H1 (cell line): ENCODE measurements around the gene SYNDIG1. TPM values are rescaled to one million over a fixed set of nuclear protein-coding genes. Genes with fewer than 3 reads are reported as not detected.

Source experiments
- CTCF ChIA-PET: fragments of 300-600 bp; sonication (Branson Sonifier 250); formaldehyde crosslinking; loops from one replicate; lab custom pipeline; 2021; ENCODE audit not compliant: partially characterized antibody; lab: Charles Lee
- POLR2A ChIA-PET: fragments of 300-600 bp; sonication (Branson Sonifier 250); formaldehyde crosslinking; loops from one replicate; lab custom pipeline; 2021; ENCODE audit warnings: inconsistent platforms; ENCODE audit not compliant: partially characterized antibody; lab: Charles Lee
- DNase-seq, 2 experiments: peaks; one replicate each; pipeline versions ENCODE4 v3.0.0 to v3.0.0-alpha.2; 2010 to 2022; ENCODE audit warnings: low spot score in 2 of 2, low read depth in 1 of 2, mixed read lengths in 1 of 2
- FAIRE-seq: peaks from 2 replicates; lab custom pipeline; 2011; peaks lifted over from hg19 to GRCh38; lab: Jason Lieb, UNC
- H2AFZ ChIP-seq: 2 replicates; pipeline ENCODE4 v1.8.1; 2012; ENCODE audit warnings: low read length, inconsistent platforms
- H2AK5ac ChIP-seq: 2 replicates; pipeline ENCODE4 v1.6.1; 2013; ENCODE audit warnings: low read depth, low read length
- H2BK120ac ChIP-seq: replicated peaks from 2 replicates; pipeline ENCODE3; 2013; ENCODE audit warnings: low read depth, low read length, inconsistent platforms
- H2BK12ac ChIP-seq: 2 replicates; pipeline ENCODE4 v1.6.1; 2013; ENCODE audit warnings: low read depth, low read length
- H2BK15ac ChIP-seq: 2 replicates; pipeline ENCODE4 v1.6.1; 2013; ENCODE audit warnings: low read length
- H2BK20ac ChIP-seq: 2 replicates; pipeline ENCODE4 v1.6.1; 2013; ENCODE audit warnings: low read length
- H2BK5ac ChIP-seq: 2 replicates; pipeline ENCODE4 v1.6.1; 2013; ENCODE audit warnings: low read depth, low read length
- H3K14ac ChIP-seq: 2 replicates; pipeline ENCODE4 v1.6.1; 2013; ENCODE audit warnings: inconsistent platforms; ENCODE audit not compliant: insufficient read length
- H3K18ac ChIP-seq: 2 replicates; pipeline ENCODE4 v1.6.1; 2013; ENCODE audit warnings: low read length; ENCODE audit errors: extremely low read depth
- H3K23ac ChIP-seq: 2 replicates; pipeline ENCODE4 v1.6.1; 2013; ENCODE audit warnings: inconsistent platforms; ENCODE audit not compliant: insufficient read length
- H3K23me2 ChIP-seq: 2 replicates; pipeline ENCODE4 v1.6.1; 2013; ENCODE audit warnings: low read depth, low read length
- H3K27ac ChIP-seq: 2 replicates; pipeline ENCODE4 v1.6.1; 2011; ENCODE audit warnings: low read depth, low read length, inconsistent platforms
- H3K27me3 ChIP-seq, 4 experiments: replicated peaks in 1 of 4; 1 replicate in 1 of 4; 2 replicates in 3 of 4; pipeline versions ENCODE4 v1.6.1 to v1.8.1; 2011 to 2013; ENCODE audit warnings: low read length in 3 of 4, mild to moderate bottlenecking in 3 of 4, inconsistent platforms in 2 of 4, mixed read lengths in 2 of 4, moderate library complexity in 1 of 4; ENCODE audit not compliant: control insufficient read depth in 3 of 4, insufficient read depth in 3 of 4; ENCODE audit errors: extremely low read depth in 1 of 4
- H3K36me3 ChIP-seq, 4 experiments: 2 replicates each; pipeline versions ENCODE4 v1.6.1 to v1.8.1; 2011 to 2013; ENCODE audit warnings: mild to moderate bottlenecking in 4 of 4, low read length in 3 of 4, moderate library complexity in 2 of 4, control low read depth in 1 of 4, inconsistent platforms in 1 of 4; ENCODE audit not compliant: insufficient read depth in 4 of 4, control insufficient read depth in 2 of 4
- H3K4ac ChIP-seq: replicated peaks from 2 replicates; pipeline ENCODE3; 2013; ENCODE audit warnings: low read length, low read depth, mixed read lengths, inconsistent platforms; ENCODE audit not compliant: insufficient read length
- H3K4me1 ChIP-seq, 4 experiments: replicated peaks in 1 of 4; 1 replicate in 1 of 4; 2 replicates in 3 of 4; pipeline versions ENCODE4 v1.6.1 to v1.8.1; 2011 to 2013; ENCODE audit warnings: low read length in 3 of 4, inconsistent platforms in 2 of 4, mixed read lengths in 1 of 4; ENCODE audit not compliant: insufficient read depth in 4 of 4, control insufficient read depth in 3 of 4
- H3K4me2 ChIP-seq, 2 experiments: 2 replicates each; pipeline versions ENCODE4 v1.6.1 to v1.8.1; 2011 to 2013; ENCODE audit warnings: low read depth in 2 of 2, low read length in 2 of 2, control low read depth in 1 of 2, inconsistent platforms in 1 of 2, mild to moderate bottlenecking in 1 of 2; ENCODE audit not compliant: insufficient read depth in 1 of 2
- H3K4me3 ChIP-seq, 4 experiments: fragments of 200-600, 300-600 bp in 1 of 4; sonication (generic), shearing (Covaris generic), sonication (Bioruptor Twin) in 1 of 4; 2 replicates each; pipeline versions ENCODE4 v1.5.1 to v1.8.1; 2011 to 2016; ENCODE audit warnings: low read length in 4 of 4, low read depth in 3 of 4, control low read depth in 2 of 4, inconsistent platforms in 2 of 4, mild to moderate bottlenecking in 2 of 4, mixed read lengths in 1 of 4, moderate library complexity in 1 of 4; ENCODE audit not compliant: insufficient read depth in 2 of 4; ENCODE audit errors: extremely low read depth in 1 of 4
- H3K56ac ChIP-seq: replicated peaks from 2 replicates; pipeline ENCODE3; 2013; ENCODE audit warnings: low read depth, mild to moderate bottlenecking, mixed read lengths, low read length, inconsistent platforms; ENCODE audit not compliant: insufficient read length
- H3K79me1 ChIP-seq: 2 replicates; pipeline ENCODE4 v1.6.1; 2013; ENCODE audit warnings: low read depth, low read length, control low read depth
- H3K79me2 ChIP-seq, 2 experiments: 2 replicates each; pipeline versions ENCODE4 v1.6.1 to v1.8.1; 2012 to 2013; ENCODE audit warnings: low read length in 2 of 2, mild to moderate bottlenecking in 2 of 2, inconsistent platforms in 1 of 2; ENCODE audit not compliant: insufficient read depth in 2 of 2, control insufficient read depth in 1 of 2
- H3K9ac ChIP-seq, 4 experiments: replicated peaks in 1 of 4; 1 replicate in 1 of 4; 2 replicates in 3 of 4; pipeline versions ENCODE4 v1.6.1 to v1.8.1; 2011 to 2013; ENCODE audit warnings: low read depth in 3 of 4, low read length in 3 of 4, control low read depth in 2 of 4, mild to moderate bottlenecking in 2 of 4, moderate library complexity in 2 of 4, inconsistent platforms in 1 of 4; ENCODE audit errors: extremely low read depth in 1 of 4
- H3K9me3 ChIP-seq, 2 experiments: 2 replicates each; pipeline versions ENCODE4 v1.6.1 to v1.8.1; 2012 to 2013; ENCODE audit warnings: mild to moderate bottlenecking in 2 of 2, moderate library complexity in 2 of 2, control low read depth in 1 of 2, inconsistent platforms in 1 of 2, low read depth in 1 of 2, low read length in 1 of 2, mixed read lengths in 1 of 2; ENCODE audit not compliant: insufficient read depth in 2 of 2
- H4K20me1 ChIP-seq, 2 experiments: replicated peaks in 1 of 2; 2 replicates each; pipeline versions ENCODE3 to v1.8.1; 2011 to 2013; ENCODE audit warnings: inconsistent platforms in 2 of 2, low read length in 2 of 2, mild to moderate bottlenecking in 1 of 2; ENCODE audit not compliant: insufficient read depth in 2 of 2, control insufficient read depth in 1 of 2
- H4K5ac ChIP-seq: 2 replicates; pipeline ENCODE4 v1.6.1; 2013; ENCODE audit warnings: low read length, low read depth, mixed read lengths, inconsistent platforms; ENCODE audit not compliant: insufficient read length
- H4K8ac ChIP-seq: 2 replicates; pipeline ENCODE4 v1.8.0; 2013; ENCODE audit warnings: mild to moderate bottlenecking, moderate library complexity, low read length, inconsistent platforms; ENCODE audit not compliant: insufficient read depth; ENCODE audit errors: extremely low read depth
- H4K91ac ChIP-seq: replicated peaks from 2 replicates; pipeline ENCODE3; 2013; ENCODE audit warnings: low read length, mixed read lengths, inconsistent platforms; ENCODE audit not compliant: insufficient read length
- CBX8 ChIP-seq: fragments of 300-800, 300-1000 bp; sonication (generic); IDR thresholded peaks from 2 replicates; pipeline ENCODE4 v1.7.1; 2016; ENCODE audit warnings: low read depth, low read length, borderline replicate concordance
- CHD2 ChIP-seq: IDR thresholded peaks from 2 replicates; pipeline ENCODE4 v1.6.1; 2012; ENCODE audit warnings: low read length, improper control_type of control experiment
- GABPA ChIP-seq: IDR thresholded peaks from 2 replicates; pipeline ENCODE4 v1.6.1; 2011; ENCODE audit warnings: mild to moderate bottlenecking, low read length, moderate library complexity, borderline replicate concordance; ENCODE audit not compliant: insufficient read depth
- POLR2A ChIP-seq, 2 experiments: IDR thresholded peaks; 1 replicate in 1 of 2; 2 replicates in 1 of 2; pipeline ENCODE4 v1.6.1; 2011; ENCODE audit warnings: low read depth in 2 of 2, low read length in 2 of 2, mild to moderate bottlenecking in 2 of 2; ENCODE audit errors: control extremely low read depth in 1 of 2
- POLR2AphosphoS5 ChIP-seq: IDR thresholded peaks from 2 replicates; pipeline ENCODE4 v1.6.1; 2011; ENCODE audit warnings: low read depth, low read length
- RNF2 ChIP-seq: fragments of 200-900, 300-1000 bp; sonication (generic); IDR thresholded peaks from 2 replicates; pipeline ENCODE4 v1.7.1; 2016; ENCODE audit warnings: borderline replicate concordance, low read depth, mild to moderate bottlenecking, antibody characterized with exemption, low read length; ENCODE audit not compliant: poor library complexity, severe bottlenecking; ENCODE audit errors: missing control alignments
- SAP30 ChIP-seq: fragments of 300-600 bp; sonication (generic); IDR thresholded peaks from 2 replicates; pipeline ENCODE4 v1.7.1; 2012; ENCODE audit warnings: low read length, moderate library complexity, mild to moderate bottlenecking, inconsistent platforms; ENCODE audit not compliant: insufficient read depth, insufficient replicate concordance
- SIN3A ChIP-seq, 2 experiments: IDR thresholded peaks in 1 of 2; conservative IDR thresholded peaks in 1 of 2; 2 replicates each; pipeline ENCODE4 v1.6.1; 2011 to 2012; ENCODE audit warnings: low read length in 2 of 2, improper control_type of control experiment in 1 of 2, low read depth in 1 of 2, mild to moderate bottlenecking in 1 of 2
- SIX5 ChIP-seq: IDR thresholded peaks from 2 replicates; pipeline ENCODE4 v1.6.1; 2011; ENCODE audit warnings: mild to moderate bottlenecking, low read depth, low read length
- SUZ12 ChIP-seq: fragments of 200-600 bp; sonication (generic); IDR thresholded peaks from 2 replicates; pipeline ENCODE4 v1.6.1; 2012; ENCODE audit warnings: mild to moderate bottlenecking, inconsistent platforms, low read length, moderate library complexity, mixed read lengths
- TAF1 ChIP-seq: IDR thresholded peaks from 2 replicates; pipeline ENCODE4 v1.6.1; 2011; ENCODE audit warnings: mild to moderate bottlenecking, low read depth, low read length
- TBP ChIP-seq: IDR thresholded peaks from 2 replicates; pipeline ENCODE4 v1.6.1; 2011; ENCODE audit warnings: low read depth, low read length, improper control_type of control experiment
- TCF12 ChIP-seq: IDR thresholded peaks from 2 replicates; pipeline ENCODE4 v1.6.1; 2011; ENCODE audit warnings: low read depth, mild to moderate bottlenecking, low read length
- WGBS, 2 experiments: shearing (Covaris generic) in 1 of 2; methylation state at CpG; one replicate each; pipeline versions ENCODE4 v1.1.6 to v1.1.7; 2013 to 2015; ENCODE audit warnings: low lambda C conversion rate in 2 of 2, mixed read lengths in 2 of 2, inconsistent platforms in 1 of 2, low coverage in 1 of 2, missing lambda C conversion rate in 1 of 2; ENCODE audit not compliant: insufficient replicate concordance in 2 of 2, insufficient coverage in 1 of 2, insufficient read length in 1 of 2; ENCODE audit errors: extremely low coverage in 1 of 2, missing lambda C conversion rate in 1 of 2; 5-methylcytosine and 5-hydroxymethylcytosine counted together
- polyA plus RNA-seq, 7 experiments: library from polyadenylated mRNA; depleted of rRNA in 3 of 7; stranded (reverse) in 5 of 7; unstranded in 2 of 7; fragments of >200 nt in 5 of 7; fragments of 200-250 nt in 2 of 7; gene quantifications; 1 replicate in 5 of 7; 2 replicates in 1 of 7; 4 replicates in 1 of 7; pipeline versions ENCODE4 v1.2.1 to v1.2.3, GENCODE V29; 2011 to 2013; ENCODE audit warnings: missing spikeins in 2 of 7, mixed read lengths in 2 of 7
- total RNA-seq: library from RNA; stranded (reverse); fragmentation: NEBNext Ultra II Directional; extraction: Animal tissue kit (Norgen Biotek cat#: 25700); gene quantifications from 2 replicates; pipeline ENCODE4 v1.2.1, GENCODE V29; 2021
- TF ChIP-seq, protein P1 (sequence below): IDR thresholded peaks from 2 replicates; pipeline ENCODE4 v1.6.1; 2012; ENCODE audit warnings: inconsistent platforms

Gene SYNDIG1
- total and polyA plus RNA-seq, 2 of the 8 experiments (the other 6 are each of a cell fraction or from before 2014, with no cell fraction given): 6.5 to 7.8 TPM

DNA sequence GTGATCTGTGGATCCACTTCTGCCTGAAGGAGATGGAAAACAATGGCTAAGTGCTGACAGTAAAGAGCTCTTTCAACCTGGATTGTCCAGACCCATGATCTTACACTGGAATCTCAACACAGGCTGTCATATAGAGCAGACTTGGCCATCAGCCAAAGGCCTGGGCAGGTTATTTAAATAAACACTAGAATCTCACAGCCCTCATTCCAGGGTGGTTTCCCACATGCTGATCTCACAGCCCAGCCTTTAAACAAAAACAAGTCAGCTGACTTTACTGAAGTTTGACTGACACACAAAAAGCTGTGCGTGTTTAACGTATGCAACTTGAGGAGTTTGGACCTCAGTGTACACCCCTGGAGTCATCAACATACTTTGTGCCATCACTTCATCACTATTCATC is 28.4 kb downstream of the SYNDIG1 start:
- Histone ChIP-seq H2BK20ac (no peak overlapping the region), H2BK12ac (no peak overlapping the region), H2BK5ac (no peak overlapping the region), H3K4me1 (peaks cover 0 to 10% (median 8%) of the 10 kb centered on the region in 4 experiments; a peak in 6 of 7 replicates), H2BK15ac (no peak overlapping the region), H3K23ac (no peak overlapping the region), H3K79me1 (no peaks in the 10 kb centered on the region), H4K8ac (no peak overlapping the region), H4K91ac (no peak overlapping the region), H3K23me2 (no peaks in the 10 kb centered on the region), H3K79me2 (peaks cover 0 to 6% of the 10 kb centered on the region in 2 experiments; a peak in 1 of 4 replicates), H2AK5ac (no peak overlapping the region), H3K4ac (no peak overlapping the region), H2BK120ac (no peak overlapping the region), H3K9me3 (no peaks in the 10 kb centered on the region), H3K27ac (no peak overlapping the region), H2AFZ (no peak overlapping the region), H3K56ac (no peak overlapping the region), H3K27me3 (no peaks in the 10 kb centered on the region), H4K5ac (no peak overlapping the region), H4K20me1 (peaks cover 0 to 4% of the 10 kb centered on the region in 2 experiments), H3K4me2 (no peak overlapping the region), H3K36me3 (no peaks in the 10 kb centered on the region), H3K14ac (no peak overlapping the region), H3K9ac (no peak overlapping the region), H3K4me3 (no peak overlapping the region), H3K18ac (no peak overlapping the region)
- FAIRE-seq (no peak), DNase-seq (no peak)
- ChIA-PET CTCF (interaction anchor here (1.2 to 1.3 kb wide), 2 partner anchors 35 to 70 kb away, joined by 3 to 5 read pairs; no protein-coding TSS in a partner anchor), POLR2A (interaction anchor here (0.5 kb wide), 1 partner anchor 35 kb away, joined by 3 read pairs; no protein-coding TSS in a partner anchor)
- 94% methylated on average over 2 of the region's 2 CpGs; no CpG with 5 or more reads in 1 of the 2 experiments for WGBS, 2 experiments
- TF ChIP-seq TBP: no peak
- TF ChIP-seq, protein P1, sequence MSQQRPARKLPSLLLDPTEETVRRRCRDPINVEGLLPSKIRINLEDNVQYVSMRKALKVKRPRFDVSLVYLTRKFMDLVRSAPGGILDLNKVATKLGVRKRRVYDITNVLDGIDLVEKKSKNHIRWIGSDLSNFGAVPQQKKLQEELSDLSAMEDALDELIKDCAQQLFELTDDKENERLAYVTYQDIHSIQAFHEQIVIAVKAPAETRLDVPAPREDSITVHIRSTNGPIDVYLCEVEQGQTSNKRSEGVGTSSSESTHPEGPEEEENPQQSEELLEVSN: no peak
- no peak for TF ChIP-seq SAP30
- TF ChIP-seq CBX8: no peak
- no peak for TF ChIP-seq TAF1
- TF ChIP-seq POLR2AphosphoS5: no peak
- no peak for TF ChIP-seq TCF12
- no peak for TF ChIP-seq GABPA
- no peak for TF ChIP-seq SIN3A (conservative IDR thresholded peaks at IDR 0.05 in 1 of 2, IDR thresholded peaks at IDR 0.05 in 1 of 2; ENCODE audit: low read depth in 1 of 2, low read length in 2 of 2)
- no peak for TF ChIP-seq POLR2A (IDR thresholded peaks at IDR 0.05; ENCODE audit: control extremely low read depth in 1 of 2, low read depth in 2 of 2, low read length in 2 of 2)
- no peak for TF ChIP-seq CHD2
- no peak for TF ChIP-seq RNF2
- TF ChIP-seq SIX5: no peak
- no peak for TF ChIP-seq SUZ12
